K562 (cell line): ENCODE data around the gene MCRS1. TPM values are rescaled to one million over a fixed set of nuclear protein-coding genes. Genes with fewer than 3 reads are reported as not detected.

Experiments used
- BCL6 ChIP-seq: fragments of 250-450 bp; sonication (Bioruptor Pico); IDR thresholded peaks from 2 replicates; pipeline ENCODE4 v1.4.0; 2020
- BMI1 ChIP-seq: fragments of 150-350 bp; IDR thresholded peaks from 2 replicates; pipeline ENCODE4 v1.6.1; 2014; ENCODE audit warnings: low read length
- FOXO4 ChIP-seq: fragments of 450-650 bp; formaldehyde crosslinking; IDR thresholded peaks from 2 replicates; pipeline ENCODE4 v1.4.0; 2020; ENCODE audit warnings: mild to moderate bottlenecking, moderate library complexity
- MIER1 ChIP-seq: fragments of 450-650 bp; IDR thresholded peaks from 2 replicates; pipeline ENCODE4 v1.6.1; 2016; ENCODE audit warnings: antibody characterized with exemption, mild to moderate bottlenecking, low read depth
- MTA1 ChIP-seq: fragments of 450-650 bp; IDR thresholded peaks from 2 replicates; pipeline ENCODE4 v1.6.1; 2017; ENCODE audit warnings: borderline replicate concordance
- NCOA6 ChIP-seq: fragments of 450-650 bp; IDR thresholded peaks from 2 replicates; pipeline ENCODE4 v1.6.1; 2017; ENCODE audit warnings: mild to moderate bottlenecking
- OTX1 ChIP-seq: fragments of 450-650 bp; formaldehyde crosslinking; IDR thresholded peaks from 2 replicates; pipeline ENCODE4 v1.4.0; 2022; ENCODE audit warnings: mild to moderate bottlenecking
- SIX5 ChIP-seq, 2 experiments: IDR thresholded peaks; 2 replicates each; pipeline ENCODE4 v1.6.1; 2011; ENCODE audit warnings: low read length in 2 of 2, borderline replicate concordance in 1 of 2, low read depth in 1 of 2, mild to moderate bottlenecking in 1 of 2, moderate library complexity in 1 of 2; ENCODE audit not compliant: insufficient read depth in 1 of 2
- ZNF561 ChIP-seq: fragments of 450-650 bp; formaldehyde crosslinking; conservative IDR thresholded peaks from 2 replicates; pipeline ENCODE4 v1.4.0; 2020; ENCODE audit warnings: mild to moderate bottlenecking, moderate library complexity
- polyA plus RNA-seq, 8 experiments: library from polyadenylated mRNA; depleted of rRNA in 4 of 8; stranded (reverse) in 5 of 8; unstranded in 3 of 8; fragments of >200 nt; fragmentation: Nextera tagmentation in 2 of 8; fragmentation: Illumina TruSeq in 1 of 8; extraction: Ambion mirVana in 2 of 8; extraction: Trizol in 1 of 8; gene quantifications; 2 replicates each; pipeline versions ENCODE4 v1.2.1 to v1.2.3, GENCODE V29; 2011 to 2014; ENCODE audit warnings: inconsistent platforms in 1 of 8, missing spikeins in 1 of 8
- total RNA-seq, 7 experiments: library from RNA; depleted of rRNA in 6 of 7; stranded (reverse); fragments of >200 nt in 6 of 7; fragmentation: Illumina TruSeq in 2 of 7; extraction: Trizol in 2 of 7; gene quantifications; 2 replicates each; pipeline versions ENCODE4 v1.2.1 to v1.2.3, GENCODE V29; 2011 to 2021; ENCODE audit warnings: low replicate concordance in 1 of 7
- TF ChIP-seq, protein P1 (sequence below): fragments of 200-600 bp; sonication (generic); IDR thresholded peaks from one replicate; pipeline ENCODE4 v1.6.1; 2012; ENCODE audit warnings: mild to moderate bottlenecking, low read depth, low read length, inconsistent platforms
- TF ChIP-seq, protein P2 (sequence below): fragments of 450-650 bp; formaldehyde crosslinking; IDR thresholded peaks from 2 replicates; pipeline ENCODE4 v1.4.0; 2022; ENCODE audit warnings: missing genetic modification characterization

The MCRS1 gene
- total and polyA plus RNA-seq, 9 of the 15 experiments (the other 6 are each of a cell fraction or from before 2014, with no cell fraction given) = 50.0 to 100 (median 73.2) TPM

DNA sequence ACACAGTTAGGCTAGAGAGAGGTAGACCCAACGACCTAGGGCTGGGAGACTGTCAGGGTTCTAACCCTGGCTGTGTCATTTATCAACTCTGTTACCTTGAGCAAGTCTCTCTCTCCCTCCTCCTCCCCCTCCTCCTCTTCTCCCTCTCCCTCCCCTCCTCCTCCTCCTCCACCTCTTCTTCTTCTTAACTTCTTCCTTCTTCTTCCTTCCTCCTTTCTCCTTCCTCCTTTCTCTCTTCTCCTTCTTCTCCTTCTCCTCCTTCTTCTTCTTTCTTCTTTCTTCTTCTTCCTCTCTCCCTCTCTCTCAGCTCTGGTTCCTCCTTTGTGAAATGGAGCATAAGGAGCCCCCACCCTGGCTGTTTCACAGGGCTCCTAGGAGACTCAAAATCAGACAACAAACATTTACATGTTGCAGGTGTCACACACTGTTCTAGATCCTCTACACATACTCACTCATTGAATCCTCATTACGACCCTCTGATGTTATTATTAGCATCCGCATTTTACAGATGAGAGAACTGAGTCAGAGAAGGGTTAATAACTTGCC lies 31.3 kb downstream of the MCRS1 start (continued):
- TF ChIP-seq, protein P1, sequence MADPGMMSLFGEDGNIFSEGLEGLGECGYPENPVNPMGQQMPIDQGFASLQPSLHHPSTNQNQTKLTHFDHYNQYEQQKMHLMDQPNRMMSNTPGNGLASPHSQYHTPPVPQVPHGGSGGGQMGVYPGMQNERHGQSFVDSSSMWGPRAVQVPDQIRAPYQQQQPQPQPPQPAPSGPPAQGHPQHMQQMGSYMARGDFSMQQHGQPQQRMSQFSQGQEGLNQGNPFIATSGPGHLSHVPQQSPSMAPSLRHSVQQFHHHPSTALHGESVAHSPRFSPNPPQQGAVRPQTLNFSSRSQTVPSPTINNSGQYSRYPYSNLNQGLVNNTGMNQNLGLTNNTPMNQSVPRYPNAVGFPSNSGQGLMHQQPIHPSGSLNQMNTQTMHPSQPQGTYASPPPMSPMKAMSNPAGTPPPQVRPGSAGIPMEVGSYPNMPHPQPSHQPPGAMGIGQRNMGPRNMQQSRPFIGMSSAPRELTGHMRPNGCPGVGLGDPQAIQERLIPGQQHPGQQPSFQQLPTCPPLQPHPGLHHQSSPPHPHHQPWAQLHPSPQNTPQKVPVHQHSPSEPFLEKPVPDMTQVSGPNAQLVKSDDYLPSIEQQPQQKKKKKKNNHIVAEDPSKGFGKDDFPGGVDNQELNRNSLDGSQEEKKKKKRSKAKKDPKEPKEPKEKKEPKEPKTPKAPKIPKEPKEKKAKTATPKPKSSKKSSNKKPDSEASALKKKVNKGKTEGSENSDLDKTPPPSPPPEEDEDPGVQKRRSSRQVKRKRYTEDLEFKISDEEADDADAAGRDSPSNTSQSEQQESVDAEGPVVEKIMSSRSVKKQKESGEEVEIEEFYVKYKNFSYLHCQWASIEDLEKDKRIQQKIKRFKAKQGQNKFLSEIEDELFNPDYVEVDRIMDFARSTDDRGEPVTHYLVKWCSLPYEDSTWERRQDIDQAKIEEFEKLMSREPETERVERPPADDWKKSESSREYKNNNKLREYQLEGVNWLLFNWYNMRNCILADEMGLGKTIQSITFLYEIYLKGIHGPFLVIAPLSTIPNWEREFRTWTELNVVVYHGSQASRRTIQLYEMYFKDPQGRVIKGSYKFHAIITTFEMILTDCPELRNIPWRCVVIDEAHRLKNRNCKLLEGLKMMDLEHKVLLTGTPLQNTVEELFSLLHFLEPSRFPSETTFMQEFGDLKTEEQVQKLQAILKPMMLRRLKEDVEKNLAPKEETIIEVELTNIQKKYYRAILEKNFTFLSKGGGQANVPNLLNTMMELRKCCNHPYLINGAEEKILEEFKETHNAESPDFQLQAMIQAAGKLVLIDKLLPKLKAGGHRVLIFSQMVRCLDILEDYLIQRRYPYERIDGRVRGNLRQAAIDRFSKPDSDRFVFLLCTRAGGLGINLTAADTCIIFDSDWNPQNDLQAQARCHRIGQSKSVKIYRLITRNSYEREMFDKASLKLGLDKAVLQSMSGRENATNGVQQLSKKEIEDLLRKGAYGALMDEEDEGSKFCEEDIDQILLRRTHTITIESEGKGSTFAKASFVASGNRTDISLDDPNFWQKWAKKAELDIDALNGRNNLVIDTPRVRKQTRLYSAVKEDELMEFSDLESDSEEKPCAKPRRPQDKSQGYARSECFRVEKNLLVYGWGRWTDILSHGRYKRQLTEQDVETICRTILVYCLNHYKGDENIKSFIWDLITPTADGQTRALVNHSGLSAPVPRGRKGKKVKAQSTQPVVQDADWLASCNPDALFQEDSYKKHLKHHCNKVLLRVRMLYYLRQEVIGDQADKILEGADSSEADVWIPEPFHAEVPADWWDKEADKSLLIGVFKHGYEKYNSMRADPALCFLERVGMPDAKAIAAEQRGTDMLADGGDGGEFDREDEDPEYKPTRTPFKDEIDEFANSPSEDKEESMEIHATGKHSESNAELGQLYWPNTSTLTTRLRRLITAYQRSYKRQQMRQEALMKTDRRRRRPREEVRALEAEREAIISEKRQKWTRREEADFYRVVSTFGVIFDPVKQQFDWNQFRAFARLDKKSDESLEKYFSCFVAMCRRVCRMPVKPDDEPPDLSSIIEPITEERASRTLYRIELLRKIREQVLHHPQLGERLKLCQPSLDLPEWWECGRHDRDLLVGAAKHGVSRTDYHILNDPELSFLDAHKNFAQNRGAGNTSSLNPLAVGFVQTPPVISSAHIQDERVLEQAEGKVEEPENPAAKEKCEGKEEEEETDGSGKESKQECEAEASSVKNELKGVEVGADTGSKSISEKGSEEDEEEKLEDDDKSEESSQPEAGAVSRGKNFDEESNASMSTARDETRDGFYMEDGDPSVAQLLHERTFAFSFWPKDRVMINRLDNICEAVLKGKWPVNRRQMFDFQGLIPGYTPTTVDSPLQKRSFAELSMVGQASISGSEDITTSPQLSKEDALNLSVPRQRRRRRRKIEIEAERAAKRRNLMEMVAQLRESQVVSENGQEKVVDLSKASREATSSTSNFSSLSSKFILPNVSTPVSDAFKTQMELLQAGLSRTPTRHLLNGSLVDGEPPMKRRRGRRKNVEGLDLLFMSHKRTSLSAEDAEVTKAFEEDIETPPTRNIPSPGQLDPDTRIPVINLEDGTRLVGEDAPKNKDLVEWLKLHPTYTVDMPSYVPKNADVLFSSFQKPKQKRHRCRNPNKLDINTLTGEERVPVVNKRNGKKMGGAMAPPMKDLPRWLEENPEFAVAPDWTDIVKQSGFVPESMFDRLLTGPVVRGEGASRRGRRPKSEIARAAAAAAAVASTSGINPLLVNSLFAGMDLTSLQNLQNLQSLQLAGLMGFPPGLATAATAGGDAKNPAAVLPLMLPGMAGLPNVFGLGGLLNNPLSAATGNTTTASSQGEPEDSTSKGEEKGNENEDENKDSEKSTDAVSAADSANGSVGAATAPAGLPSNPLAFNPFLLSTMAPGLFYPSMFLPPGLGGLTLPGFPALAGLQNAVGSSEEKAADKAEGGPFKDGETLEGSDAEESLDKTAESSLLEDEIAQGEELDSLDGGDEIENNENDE = no peak
- TF ChIP-seq BMI1 = no peak
- TF ChIP-seq ZNF561 (CRISPR knock-in tag) = no peak
- peak; percentile 41; the same call in 1 of the 2 replicates for TF ChIP-seq OTX1 (CRISPR knock-in tag)
- peak; percentile 67; the same call in 1 of the 2 replicates for TF ChIP-seq MTA1
- TF ChIP-seq MIER1 = no peak
- no peak for TF ChIP-seq FOXO4 (CRISPR knock-in tag)
- TF ChIP-seq NCOA6 = no peak
- TF ChIP-seq SIX5 (IDR thresholded peaks at IDR 0.05; ENCODE audit: borderline replicate concordance in 1 of 2, insufficient read depth in 1 of 2, low read depth in 1 of 2, low read length in 2 of 2) = no peak
- TF ChIP-seq, protein P2, sequence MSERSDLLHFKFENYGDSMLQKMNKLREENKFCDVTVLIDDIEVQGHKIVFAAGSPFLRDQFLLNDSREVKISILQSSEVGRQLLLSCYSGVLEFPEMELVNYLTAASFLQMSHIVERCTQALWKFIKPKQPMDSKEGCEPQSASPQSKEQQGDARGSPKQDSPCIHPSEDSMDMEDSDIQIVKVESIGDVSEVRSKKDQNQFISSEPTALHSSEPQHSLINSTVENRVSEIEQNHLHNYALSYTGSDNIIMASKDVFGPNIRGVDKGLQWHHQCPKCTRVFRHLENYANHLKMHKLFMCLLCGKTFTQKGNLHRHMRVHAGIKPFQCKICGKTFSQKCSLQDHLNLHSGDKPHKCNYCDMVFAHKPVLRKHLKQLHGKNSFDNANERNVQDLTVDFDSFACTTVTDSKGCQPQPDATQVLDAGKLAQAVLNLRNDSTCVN = 0 out of 2 replicates have a peak, but pooled peaks have one; percentile 52
- no peak for TF ChIP-seq BCL6 (CRISPR knock-in tag)
